Rectal smooth muscle tissue (tissue), 1 donor: ENCODE results near the gene TPBG.
"Not testable (repeated sequence)": the region's sequence is repeated elsewhere in the genome, so short reads cannot be mapped to it uniquely, and the experiment has no call there.

ENCODE experiments used
- H3K27ac ChIP-seq: one replicate; pipeline ENCODE4 v1.7.0; 2013; ENCODE audit warnings: low read depth, low read length, inconsistent platforms
- H3K27me3 ChIP-seq: one replicate; pipeline ENCODE4 v1.7.0; 2013; ENCODE audit warnings: low read length; ENCODE audit not compliant: control insufficient read depth, insufficient read depth
- H3K36me3 ChIP-seq: one replicate; pipeline ENCODE4 v1.7.0; 2013; ENCODE audit warnings: low read length; ENCODE audit not compliant: control insufficient read depth, insufficient read depth
- H3K4me1 ChIP-seq: one replicate; pipeline ENCODE4 v1.7.0; 2013; ENCODE audit warnings: low read length; ENCODE audit not compliant: control insufficient read depth, insufficient read depth
- H3K4me3 ChIP-seq: one replicate; pipeline ENCODE4 v1.7.0; 2013; ENCODE audit warnings: low read length
- H3K9ac ChIP-seq: one replicate; pipeline ENCODE4 v1.7.0; 2013; ENCODE audit warnings: low read length

TPBG gene

DNA sequence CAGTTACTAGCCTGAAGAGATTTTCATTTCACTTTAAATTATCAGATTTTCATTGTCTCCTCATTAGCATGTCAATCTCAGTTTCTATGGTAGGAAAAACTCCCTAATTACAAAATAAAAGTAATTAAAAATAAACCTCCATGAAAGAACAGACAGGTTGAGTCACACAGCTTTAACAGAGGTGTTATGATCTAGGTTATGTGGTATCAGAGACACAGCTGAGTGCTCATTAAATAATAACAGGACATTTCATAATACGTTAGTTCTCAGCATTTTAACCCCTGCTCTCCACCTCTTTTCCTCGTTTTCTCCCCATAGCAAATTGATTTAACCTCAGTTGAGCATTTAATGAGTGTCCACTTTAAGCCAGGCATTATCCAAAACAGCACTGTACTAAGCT is 21.9 kb downstream of the TPBG start:
- Histone ChIP-seq H3K9ac (no peak overlapping the region), H3K4me3 (no peak overlapping the region), H3K27ac (no peak overlapping the region), H3K27me3 (no peaks in the 10 kb centered on the region), H3K4me1 (no peaks in the 10 kb centered on the region), H3K36me3 (no peaks in the 10 kb centered on the region)

DNA sequence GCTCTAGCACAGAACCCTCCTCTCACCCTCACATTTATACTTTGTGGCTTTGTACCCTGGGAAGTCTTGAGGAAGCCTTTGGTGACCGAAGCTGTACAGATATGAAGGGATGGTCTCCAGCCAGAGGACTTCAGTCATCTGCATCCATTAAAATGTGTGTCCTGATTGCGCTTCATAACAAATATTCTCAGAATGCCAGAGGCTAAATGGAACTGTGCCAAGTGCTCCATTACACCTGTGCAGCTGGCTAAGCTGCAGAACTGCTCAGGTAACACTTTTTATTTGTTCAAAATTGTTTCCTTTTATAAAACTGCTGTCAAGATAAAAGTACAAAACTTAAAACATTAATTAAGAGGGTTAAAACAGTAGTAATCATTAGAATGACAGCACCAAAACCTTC is 22.3 kb downstream of the TPBG start:
- Histone ChIP-seq H3K27ac (no peak overlapping the region), H3K4me1 (no peaks in the 10 kb centered on the region), H3K36me3 (no peaks in the 10 kb centered on the region), H3K27me3 (no peaks in the 10 kb centered on the region), H3K9ac (no peak overlapping the region), H3K4me3 (no peak overlapping the region)

DNA sequence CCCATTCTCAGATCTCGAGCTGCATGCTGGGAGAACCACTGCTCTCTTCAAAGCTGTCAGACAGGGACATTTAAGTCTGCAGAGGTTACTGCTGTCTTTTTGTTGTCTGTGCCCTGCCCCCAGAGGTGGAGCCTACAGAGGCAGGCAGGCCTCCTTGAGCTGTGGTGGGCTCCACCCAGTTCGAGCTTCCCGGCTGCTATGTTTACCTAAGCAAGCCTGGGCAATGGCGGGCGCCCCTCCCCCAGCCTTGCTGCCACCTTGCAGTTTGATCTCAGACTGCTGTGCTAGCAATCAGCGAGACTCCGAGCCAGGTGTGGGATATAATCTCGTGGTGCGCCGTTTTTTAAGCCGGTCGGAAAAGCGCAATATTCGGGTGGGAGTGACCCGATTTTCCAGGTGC is 31.2 kb downstream of the TPBG start:
- not testable (repeated sequence) for H3K27ac ChIP-seq, H3K4me1 ChIP-seq, H3K9ac ChIP-seq, H3K36me3 ChIP-seq, H3K4me3 ChIP-seq, H3K27me3 ChIP-seq

DNA sequence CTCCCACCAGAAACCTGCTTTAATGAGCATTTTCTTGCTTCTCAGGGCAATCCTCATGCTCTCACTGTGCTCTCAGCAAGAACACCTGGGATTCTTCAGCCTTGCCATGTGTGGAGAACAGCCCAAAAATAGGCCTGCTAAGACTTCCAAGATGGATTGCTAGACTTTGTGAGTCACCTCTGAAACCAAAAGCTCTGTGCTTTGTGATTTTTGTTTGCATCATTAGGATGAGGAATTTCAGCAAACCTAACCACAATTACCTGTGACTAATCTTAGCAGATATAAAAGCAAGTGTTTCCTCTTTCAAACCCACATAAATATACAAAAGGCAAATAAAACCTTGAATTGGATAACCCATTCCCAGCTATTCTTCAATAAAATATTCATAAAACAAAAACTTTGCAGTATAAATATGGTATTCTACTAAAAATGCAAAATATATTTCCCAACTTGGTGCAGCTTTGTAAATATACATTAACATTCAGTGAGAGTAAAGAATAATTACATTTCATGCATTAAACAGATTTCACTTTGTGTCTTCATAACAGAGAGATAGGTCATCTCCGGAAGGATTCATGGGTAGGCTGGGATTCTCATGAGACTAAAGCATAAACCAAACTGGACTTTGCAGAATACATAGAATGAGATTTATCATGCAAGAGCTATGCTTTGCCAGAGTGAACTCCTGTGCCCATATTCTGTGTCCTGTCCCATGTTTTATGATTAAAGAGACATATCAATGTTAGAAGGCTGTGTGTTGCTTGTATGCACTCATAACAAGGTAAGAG is 33.5 kb downstream of the TPBG start:
- H3K4me3 ChIP-seq = no peak overlapping the region
- H3K27ac ChIP-seq = no peak overlapping the region
- H3K36me3 ChIP-seq = no peaks in the 10 kb centered on the region
- H3K4me1 ChIP-seq = no peaks in the 10 kb centered on the region
- H3K9ac ChIP-seq = no peak overlapping the region
- no peaks in the 10 kb centered on the region for H3K27me3 ChIP-seq

DNA sequence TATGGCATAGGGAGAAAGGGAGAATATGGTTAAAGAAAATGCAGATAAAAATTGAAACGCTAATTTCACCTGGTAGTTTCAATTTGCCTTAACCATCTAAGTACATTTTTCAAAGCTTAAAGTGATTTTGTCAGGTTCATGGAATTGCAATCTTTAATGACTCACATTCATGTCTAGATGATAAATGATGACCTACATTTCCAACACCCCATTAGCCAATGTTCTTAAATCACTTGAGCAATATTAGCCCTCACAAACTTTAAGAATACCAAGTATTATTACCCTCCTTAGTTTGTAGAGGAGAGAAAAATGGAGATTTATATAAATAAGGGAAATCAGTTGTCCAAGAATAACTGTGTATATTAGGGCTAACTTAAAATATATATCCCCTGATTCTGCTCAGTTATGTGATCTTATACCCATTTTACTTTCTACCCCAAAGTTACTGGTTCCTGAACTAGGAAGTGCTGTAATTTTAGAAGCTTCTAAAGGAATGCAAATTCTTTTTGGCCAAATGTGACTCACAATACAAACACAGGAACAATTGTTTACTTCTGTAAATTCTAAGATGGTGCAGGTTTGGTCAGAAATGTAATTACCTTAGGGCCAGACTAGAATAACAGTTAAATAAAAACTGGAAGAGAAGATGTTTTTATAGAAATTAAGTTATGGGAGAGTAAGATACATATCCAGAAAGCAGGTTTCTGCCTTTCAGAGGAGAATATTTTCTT is 34.5 kb downstream of the TPBG start:
- Histone ChIP-seq H3K27me3 (no peaks in the 10 kb centered on the region), H3K27ac (no peak overlapping the region), H3K9ac (no peak overlapping the region), H3K4me1 (no peaks in the 10 kb centered on the region), H3K4me3 (no peak overlapping the region), H3K36me3 (no peaks in the 10 kb centered on the region)

DNA sequence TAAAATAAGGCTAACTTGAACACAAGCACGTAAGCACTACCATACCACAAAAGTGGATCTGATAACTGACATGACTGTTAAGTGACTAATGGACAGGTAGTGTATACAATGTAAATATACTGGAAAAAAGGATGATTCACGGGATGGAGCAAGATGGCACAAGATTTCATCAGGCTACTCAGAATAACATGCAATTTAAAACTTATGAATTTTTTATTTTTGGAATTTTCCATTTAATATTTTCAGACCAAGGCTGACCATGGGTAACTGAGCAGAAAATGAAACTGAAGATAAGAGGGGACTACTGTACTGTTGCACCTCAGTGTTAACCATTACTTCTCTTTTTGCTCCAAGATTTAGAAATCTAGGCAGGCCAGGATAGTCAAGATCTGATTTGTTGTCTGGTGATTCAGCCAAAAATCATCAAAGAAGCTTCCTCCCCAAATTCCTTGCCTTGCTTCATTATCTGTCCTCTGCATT is 45.4 kb downstream of the TPBG start:
- Histone ChIP-seq H3K4me3 (no peak overlapping the region), H3K36me3 (no peaks in the 10 kb centered on the region), H3K27me3 (no peaks in the 10 kb centered on the region), H3K9ac (no peak overlapping the region), H3K4me1 (no peaks in the 10 kb centered on the region), H3K27ac (no peak overlapping the region)

DNA sequence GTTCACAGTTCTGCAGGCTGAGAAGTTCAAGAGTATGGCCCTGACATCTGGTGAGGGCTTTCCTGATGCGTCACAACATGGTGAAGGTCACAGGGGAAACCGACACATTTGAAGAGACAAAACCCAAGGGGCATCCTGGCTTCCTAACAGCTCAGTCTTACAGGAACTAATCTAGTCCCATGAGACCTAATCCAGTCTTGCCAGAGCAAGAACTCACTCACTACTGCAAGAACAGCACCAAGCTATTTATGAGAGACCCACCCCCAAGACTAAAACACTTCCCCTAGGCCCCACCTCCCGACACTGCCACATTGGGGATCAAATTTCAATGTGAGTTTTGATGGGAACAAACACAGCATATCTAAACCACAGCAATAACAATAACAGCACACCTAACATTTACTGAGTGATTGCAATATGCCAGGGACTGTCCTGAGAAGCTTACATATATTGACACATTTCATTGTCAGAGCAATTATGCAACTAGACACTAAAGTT is 46.6 kb downstream of the TPBG start:
- Histone ChIP-seq H3K4me3 (no peak overlapping the region), H3K27me3 (no peaks in the 10 kb centered on the region), H3K36me3 (no peaks in the 10 kb centered on the region)

DNA sequence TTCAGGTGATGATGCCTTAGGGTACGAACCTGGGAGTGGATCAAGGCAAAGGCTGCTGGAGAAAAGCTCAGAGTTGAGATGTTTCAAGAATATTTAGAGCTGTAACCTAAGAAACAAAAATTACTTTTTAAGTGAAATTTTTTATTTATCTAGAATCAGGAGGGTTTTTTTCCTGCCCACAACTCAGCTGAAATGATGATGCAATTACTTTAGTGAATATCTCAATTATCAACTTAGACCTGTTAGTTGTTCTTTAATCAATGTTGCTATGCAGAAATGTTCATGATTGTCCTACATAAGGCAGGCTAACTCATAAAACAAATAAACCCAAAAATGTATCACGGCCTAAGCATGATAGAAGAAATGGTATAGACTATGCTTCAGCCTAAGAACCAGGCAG is 50.3 kb downstream of the TPBG start:
- no peak overlapping the region for H3K27ac ChIP-seq
- H3K36me3 ChIP-seq = no peaks in the 10 kb centered on the region
- H3K27me3 ChIP-seq = no peaks in the 10 kb centered on the region
- no peaks in the 10 kb centered on the region for H3K4me1 ChIP-seq
- H3K4me3 ChIP-seq = no peak overlapping the region
- H3K9ac ChIP-seq = no peak overlapping the region

More for the DNA sequence above, 46.6 kb downstream of the TPBG start:
- Histone ChIP-seq H3K4me1 (no peaks in the 10 kb centered on the region), H3K27ac (no peak overlapping the region), H3K9ac (no peak overlapping the region)

DNA sequence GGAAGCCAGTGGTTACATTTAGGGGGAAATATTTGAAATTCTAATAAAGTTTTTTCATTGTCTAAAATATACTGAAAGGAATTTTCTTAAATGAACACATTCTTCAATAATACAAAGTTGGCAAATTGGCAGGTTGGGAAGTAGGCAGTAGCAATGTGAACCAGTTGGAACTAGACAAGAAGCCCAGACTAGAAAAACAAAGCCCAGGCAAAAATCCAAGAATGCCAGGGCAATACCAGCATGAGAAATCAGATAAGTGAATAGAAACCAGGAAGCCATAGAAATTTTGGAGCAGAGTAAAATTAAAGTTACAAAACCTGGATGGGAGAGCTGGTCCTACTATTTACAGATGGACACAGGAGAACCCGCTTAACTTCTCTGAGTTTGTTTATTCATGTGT is 52.2 kb downstream of the TPBG start:
- no peaks in the 10 kb centered on the region for H3K4me1 ChIP-seq
- H3K27ac ChIP-seq = no peak overlapping the region
- H3K27me3 ChIP-seq = no peaks in the 10 kb centered on the region
- no peaks in the 10 kb centered on the region for H3K36me3 ChIP-seq
- H3K9ac ChIP-seq = no peak overlapping the region
- H3K4me3 ChIP-seq = no peak overlapping the region

DNA sequence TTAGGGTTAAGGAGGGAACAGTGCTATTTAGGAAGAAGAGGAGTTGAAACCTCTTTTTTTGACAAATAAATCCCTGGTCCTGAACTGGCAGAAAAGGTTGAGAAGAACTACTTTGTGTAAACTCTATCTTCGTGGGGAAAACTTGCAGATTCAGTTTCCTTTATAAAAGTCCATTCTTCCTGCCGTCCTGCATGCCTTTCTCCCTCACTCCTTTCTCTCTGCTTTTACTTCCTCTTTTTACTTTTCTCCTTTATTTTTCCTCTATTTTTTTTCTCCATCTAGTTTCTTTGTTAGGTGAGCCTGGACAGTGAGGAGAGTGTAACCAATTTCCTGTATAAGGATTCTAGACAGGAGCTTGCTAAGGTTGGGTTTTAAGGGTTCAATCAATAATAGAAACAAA is 52.7 kb downstream of the TPBG start:
- no peaks in the 10 kb centered on the region for H3K27me3 ChIP-seq
- no peaks in the 10 kb centered on the region for H3K4me1 ChIP-seq
- no peak overlapping the region for H3K4me3 ChIP-seq
- H3K9ac ChIP-seq = no peak overlapping the region
- H3K27ac ChIP-seq = no peak overlapping the region
- H3K36me3 ChIP-seq = no peaks in the 10 kb centered on the region
